GM20431 (cell line): ENCODE data around the gene G6PC2.
"Not testable (repeated sequence)": the region's sequence is repeated elsewhere in the genome, so short reads cannot be mapped to it uniquely, and the experiment has no call there.

Source experiments
- in situ Hi-C: fragments of 300-500 bp; cut with MseI, MboI; formaldehyde crosslinking; loops from one replicate; pipeline ENCODE4 v1.15.0; 2020; ENCODE audit warnings: low sequenced_read_pairs; ENCODE audit not compliant: unreplicated experiment

The G6PC2 gene

GRCh38 chr2:168901003-168901402, at the start of gene G6PC2:
Gene G6PC2 (plus strand): TSS chr2:168901291. CDS start chr2:168901332, 41 bp downstream.
- in situ Hi-C loops = loop anchor here (25.0 kb wide), 1 partner anchor 564 kb away; no protein-coding TSS in a partner anchor

DNA sequence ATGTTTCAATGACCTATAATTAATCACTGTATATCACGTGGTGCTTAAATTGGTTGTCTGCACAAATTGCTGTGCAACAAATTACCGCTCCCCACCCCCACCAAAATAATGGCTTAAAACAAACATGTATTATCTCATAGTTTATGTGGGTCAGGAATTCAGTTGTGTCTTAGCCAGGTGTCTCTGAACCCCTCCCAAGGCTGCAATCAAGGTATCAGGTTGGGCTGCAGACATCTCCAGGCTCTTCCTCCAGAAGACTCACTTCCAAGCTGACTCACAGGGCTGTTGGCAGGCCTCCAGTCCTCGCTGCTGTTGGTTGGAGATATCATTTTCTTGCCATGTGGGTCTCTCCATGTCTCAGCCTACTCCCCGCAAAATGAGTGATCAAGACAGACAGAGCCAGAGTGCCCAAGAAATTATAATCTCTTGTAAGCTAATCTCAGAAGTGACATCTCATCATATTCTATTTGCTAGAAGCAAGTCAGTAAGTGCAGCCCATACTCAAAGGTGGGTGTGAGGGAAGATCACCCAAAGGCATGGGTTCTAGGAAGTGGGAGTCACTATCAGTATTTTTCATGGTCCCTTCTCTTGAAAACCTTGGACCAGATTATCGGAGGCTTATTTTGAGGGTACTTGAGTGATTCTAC, 49.3 kb upstream of the G6PC2 start:
- in situ Hi-C loops = no loop called here

DNA sequence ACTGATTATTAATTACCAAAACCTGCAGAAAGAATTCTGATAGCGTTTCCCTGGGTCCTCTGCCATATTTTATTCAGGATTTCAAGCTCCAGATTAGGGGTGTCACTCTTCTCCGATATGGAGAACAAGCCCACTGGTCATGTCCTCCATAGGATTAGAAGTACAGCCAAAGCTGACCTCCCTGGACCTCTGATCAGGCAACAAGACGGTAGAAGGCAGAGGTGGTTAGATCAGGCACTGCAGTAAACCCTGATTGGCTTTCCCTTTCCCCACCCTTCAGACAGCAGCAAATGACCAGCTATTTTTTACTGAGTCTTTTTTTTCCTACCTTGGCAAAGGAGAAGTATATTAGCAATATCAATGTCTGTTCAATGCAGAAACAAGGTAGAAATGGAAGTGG, 48.6 kb upstream of the G6PC2 start:
- in situ Hi-C loops = no loop called here

- in situ Hi-C loops = no loop called here
Measured at GRCh38 chr2:168853471-168853870, 47.6 kb upstream of the G6PC2 start.

GRCh38 chr2:168854651-168855050, 46.4 kb upstream of the G6PC2 start:
- in situ Hi-C loops = no loop called here

- in situ Hi-C loops = no loop called here
Measured at GRCh38 chr2:168855601-168856000, 45.5 kb upstream of the G6PC2 start.

GRCh38 chr2:168858146-168858545, 42.9 kb upstream of the G6PC2 start:
- in situ Hi-C loops = no loop called here

GRCh38 chr2:168867164-168867563, 33.9 kb upstream of the G6PC2 start:
- in situ Hi-C loops = not testable (repeated sequence)

- in situ Hi-C loops = not testable (repeated sequence)
Measured at GRCh38 chr2:168870369-168870768, 30.7 kb upstream of the G6PC2 start.

- in situ Hi-C loops = not testable (repeated sequence)
Measured at GRCh38 chr2:168870824-168871223, 30.3 kb upstream of the G6PC2 start.

DNA sequence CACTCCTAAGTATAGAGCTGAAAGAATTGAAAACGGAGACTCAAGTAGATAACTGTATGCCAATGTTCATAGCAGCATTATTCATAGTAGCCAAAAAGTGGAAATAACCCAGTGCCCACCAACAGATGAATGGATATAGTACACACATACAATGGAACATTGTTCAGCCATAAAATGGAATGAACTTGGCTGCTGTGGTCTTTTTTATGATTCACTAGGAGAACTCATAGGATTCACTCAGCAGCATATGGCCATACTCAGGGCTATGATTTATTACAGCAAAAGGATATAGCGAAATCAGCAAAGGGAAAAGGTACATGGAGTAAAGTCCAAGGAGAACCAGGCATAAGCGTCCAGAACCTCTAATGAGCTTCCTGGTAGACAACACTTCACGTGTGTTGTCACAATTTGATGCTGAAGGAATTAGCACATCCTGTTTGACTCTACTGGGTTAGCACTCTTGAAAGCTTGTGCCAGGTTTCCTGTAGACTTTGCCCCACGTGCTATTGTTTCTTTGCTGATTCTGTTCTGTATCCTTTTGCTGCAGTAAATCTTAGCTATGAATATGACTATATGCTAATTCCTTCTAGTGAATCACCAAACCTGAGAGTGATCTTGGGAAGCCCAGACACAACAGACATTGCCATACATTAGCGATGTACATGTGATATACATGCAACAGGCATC, 26.6 kb upstream of the G6PC2 start:
- in situ Hi-C loops = no loop called here

- in situ Hi-C loops = not testable (repeated sequence)
Measured at GRCh38 chr2:168882163-168882562, 18.9 kb upstream of the G6PC2 start.

DNA sequence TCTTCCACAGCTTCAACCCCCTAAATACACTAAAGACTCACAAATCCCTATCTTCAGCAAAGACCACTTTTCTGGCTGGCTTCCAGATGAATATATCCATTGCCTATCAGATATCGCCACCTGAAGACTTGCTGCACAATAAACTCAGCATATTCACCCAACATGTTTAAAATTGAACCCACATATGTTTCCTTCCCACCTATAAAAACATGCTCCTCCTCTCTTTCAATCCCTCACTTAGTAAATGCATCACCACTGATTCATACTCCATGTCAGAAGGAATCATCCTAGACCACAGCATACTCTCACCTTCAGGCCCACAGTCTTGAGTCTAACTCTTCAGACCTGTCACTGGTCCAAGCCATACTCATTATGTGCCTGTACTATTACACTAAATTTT, 16.1 kb upstream of the G6PC2 start:
- in situ Hi-C loops = no loop called here

- in situ Hi-C loops = no loop called here
Measured at GRCh38 chr2:168889635-168890005, 11.5 kb upstream of the G6PC2 start.

GRCh38 chr2:168890006-168890782, 10.9 kb upstream of the G6PC2 start, which contains the start of gene SPC25:
Gene SPC25 (minus strand): TSS chr2:168890430. CDS start chr2:168889519, 911 bp downstream.
- in situ Hi-C loops = no loop called here

GRCh38 chr2:168892327-168892726, 8.8 kb upstream of the G6PC2 start:
- in situ Hi-C loops = no loop called here

DNA sequence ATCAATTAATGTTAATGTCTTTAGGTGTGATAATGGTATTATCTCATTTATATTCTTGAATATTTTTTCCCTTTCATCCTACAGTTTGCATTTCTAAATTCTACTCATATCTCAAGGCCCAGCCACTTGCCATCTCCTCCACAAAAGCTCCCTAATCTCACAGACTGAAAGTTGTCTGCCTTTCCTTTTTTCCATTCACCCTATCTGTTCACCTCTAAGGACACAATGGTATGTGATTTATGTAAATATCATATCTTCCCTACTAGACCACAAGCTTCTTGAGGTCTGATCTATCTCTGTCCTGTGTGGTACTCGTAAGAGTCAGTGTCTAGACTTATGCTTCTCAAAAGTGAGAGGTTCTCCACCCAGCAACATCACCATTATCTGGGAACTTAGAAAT, 7.0 kb upstream of the G6PC2 start:
- in situ Hi-C loops = no loop called here

DNA sequence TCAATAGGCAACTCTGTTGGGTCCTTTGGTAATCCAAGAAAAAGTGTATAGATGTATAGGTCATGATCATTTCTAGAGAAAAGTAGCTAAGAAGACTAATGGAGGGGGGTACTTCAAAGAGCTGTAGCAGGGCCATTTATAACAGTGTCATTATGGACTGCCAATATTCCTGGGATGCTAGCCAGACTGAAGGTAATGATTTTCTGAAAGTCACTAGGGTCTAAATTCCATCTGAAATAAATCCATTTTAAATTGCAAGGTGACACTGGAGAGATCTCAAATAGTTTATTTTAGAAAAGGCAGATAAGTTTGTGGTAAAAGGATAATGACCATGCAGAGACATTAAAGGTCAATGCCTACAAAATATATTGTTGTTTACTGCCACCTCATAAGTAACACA, 6.4 kb upstream of the G6PC2 start:
- in situ Hi-C loops = no loop called here

DNA sequence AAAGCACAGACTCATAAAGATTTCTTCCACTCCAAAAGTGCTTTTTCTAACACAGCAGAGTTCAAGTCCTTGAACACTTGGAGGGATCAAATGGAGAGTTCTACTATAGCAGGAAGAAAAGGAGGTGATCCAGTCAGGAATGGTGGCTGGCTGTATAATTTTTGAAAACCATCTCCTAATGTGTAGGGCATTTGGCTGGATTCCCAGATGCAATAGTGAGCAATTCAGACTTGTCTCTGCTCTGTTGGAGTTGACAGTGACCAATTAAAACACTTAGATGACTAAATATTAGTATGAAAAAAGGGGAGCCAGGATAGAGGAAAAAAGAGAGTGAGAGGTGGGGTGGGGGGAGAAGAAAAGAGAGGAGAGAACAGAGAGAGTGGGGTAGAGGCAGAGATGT, 5.3 kb upstream of the G6PC2 start:
- in situ Hi-C loops = no loop called here

DNA sequence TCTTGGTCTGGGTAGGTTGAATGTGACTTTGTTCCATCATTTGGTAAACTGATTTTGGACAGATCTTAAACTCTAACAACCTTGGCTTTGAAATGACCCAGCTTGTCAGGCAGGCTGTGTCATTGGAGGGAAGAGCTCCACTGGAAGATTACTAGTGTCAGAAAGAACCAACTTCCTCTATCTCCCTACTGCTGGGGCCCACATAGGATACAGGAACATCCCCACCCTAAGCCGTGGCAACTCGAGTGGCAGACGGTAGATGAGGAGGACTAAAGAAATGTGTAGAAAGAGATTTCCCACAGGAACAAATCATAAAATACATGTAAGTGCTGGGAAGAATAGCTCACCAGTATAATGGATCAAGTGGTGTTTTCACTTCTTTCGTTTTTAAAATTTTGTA, 4.3 kb upstream of the G6PC2 start:
- in situ Hi-C loops = no loop called here

DNA sequence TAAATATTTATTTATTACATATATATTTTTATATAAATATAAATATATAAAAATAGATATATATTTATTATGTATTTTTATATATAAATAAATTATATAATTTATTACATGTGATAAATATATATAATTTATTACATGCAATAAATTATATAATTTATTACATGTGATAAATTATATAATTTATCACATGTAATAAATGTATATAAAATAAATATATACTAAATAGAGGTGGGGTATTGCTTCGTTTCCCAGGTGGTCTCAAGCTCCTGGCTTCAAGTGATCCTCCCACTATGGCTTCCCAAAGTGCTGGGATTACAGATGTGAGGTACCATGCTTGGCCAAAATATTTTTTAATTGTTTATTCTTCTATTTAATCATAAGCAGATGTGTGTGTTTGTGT, 3.6 kb upstream of the G6PC2 start:
- in situ Hi-C loops = no loop called here
